ENCODE measurements around the gene E2F6. TPM values are rescaled to one million over a fixed set of nuclear protein-coding genes. Genes with fewer than 3 reads are reported as not detected.

Gene E2F6
- total and polyA plus RNA-seq, 10 of the 15 experiments (the other 5 are each of a cell fraction or from before 2014, with no cell fraction given), result 4.2 to 15.5 (median 11.3) TPM

DNA sequence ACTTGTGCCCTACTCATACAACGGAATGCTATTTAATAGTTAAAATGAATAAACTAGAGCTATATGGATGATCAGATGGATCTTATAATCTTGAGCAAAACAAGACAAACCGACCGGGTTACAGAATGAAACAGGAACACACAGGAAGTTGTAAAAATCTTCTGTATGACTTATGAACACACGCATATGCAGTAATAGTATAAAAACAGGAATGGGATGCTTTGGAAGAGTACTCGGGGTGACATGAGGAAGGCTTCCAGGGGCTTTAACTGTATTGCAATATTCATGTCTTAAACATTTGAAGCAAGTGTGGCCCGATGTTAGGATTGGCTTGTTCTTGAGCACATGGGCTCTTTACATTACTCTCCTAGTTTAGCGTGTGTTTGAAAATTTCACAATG is 14.9 kb upstream of the E2F6 start:
- FAIRE-seq (no peak), DNase-seq (ENCODE audit: low read depth, low spot score) (no peak), ATAC-seq (no peak)
- peaks cover 6 to 11% of the 10 kb centered on the region in 2 experiments for H3K27me3 ChIP-seq (replicated peaks in 1 of 2; ENCODE audit: control insufficient read depth in 2 of 2, insufficient read depth in 2 of 2, low read length in 1 of 2)
- ChIA-PET RAD21 (ENCODE audit: unreplicated experiment) (interaction anchor here (1.7 kb wide), 1 partner anchor 103 kb away, joined by 13 read pairs; no protein-coding TSS in a partner anchor), POLR2A (interaction anchor here (1.2 kb wide), 1 partner anchor 17 kb away, joined by 3 read pairs; no protein-coding TSS in a partner anchor), CTCF (interaction anchor here (0.7 to 6.0 kb wide), 5 partner anchors 11 to 334 kb away, joined by 3 to 206 read pairs (median 4); partner anchors contain the start of gene E2F6), SMC1A (ENCODE audit: uncharacterized antibody, unreplicated experiment) (interaction anchor here (1.0 to 4.6 kb wide), 3 partner anchors 10 to 102 kb away, joined by 6 to 44 read pairs (median 6); no protein-coding TSS in a partner anchor)
- H4K20me1 ChIP-seq (ENCODE audit: control insufficient read depth, insufficient read depth), result no peaks in the 10 kb centered on the region
- TF ChIP-seq ZZZ3 (IDR thresholded peaks at IDR 0.05; ENCODE audit: control insufficient read depth, insufficient read length, low read depth) (no peak), SMARCA5 (IDR thresholded peaks at IDR 0.05) (no peak), NR2F1 (conservative IDR thresholded peaks at IDR 0.05) (no peak), SUZ12 (IDR thresholded peaks at IDR 0.05; ENCODE audit: unreplicated experiment) (no peak), CHD1 (IDR thresholded peaks at IDR 0.05; ENCODE audit: low read depth, low read length) (no peak), RAD21 (IDR thresholded peaks at IDR 0.05; ENCODE audit: insufficient read depth, low read depth, low read length) (no peak), YY1 (IDR thresholded peaks at IDR 0.05; ENCODE audit: low read depth, low read length) (no peak), EED (IDR thresholded peaks at IDR 0.05; ENCODE audit: low read depth) (no peak), BHLHE40 (IDR thresholded peaks at IDR 0.05; ENCODE audit: borderline replicate concordance in 1 of 2, low read depth in 2 of 2, low read length in 1 of 2) (no peak), NRF1 (conservative IDR thresholded peaks at IDR 0.05; ENCODE audit: low read depth, low read length) (no peak), POLR2AphosphoS5 (IDR thresholded peaks at IDR 0.05; ENCODE audit: low read length) (no peak), TBL1XR1 (IDR thresholded peaks at IDR 0.05; ENCODE audit: low read depth, low read length) (no peak), LARP7 (IDR thresholded peaks at IDR 0.05) (no peak), KDM1A (IDR thresholded peaks at IDR 0.05; ENCODE audit: borderline replicate concordance) (no peak), CHD2 (IDR thresholded peaks at IDR 0.05; ENCODE audit: borderline replicate concordance, low read depth, low read length) (no peak), HCFC1 (IDR thresholded peaks at IDR 0.05; ENCODE audit: low read length) (no peak), ZNF24 (IDR thresholded peaks at IDR 0.05) (no peak)
- TF ChIP-seq, protein P1, sequence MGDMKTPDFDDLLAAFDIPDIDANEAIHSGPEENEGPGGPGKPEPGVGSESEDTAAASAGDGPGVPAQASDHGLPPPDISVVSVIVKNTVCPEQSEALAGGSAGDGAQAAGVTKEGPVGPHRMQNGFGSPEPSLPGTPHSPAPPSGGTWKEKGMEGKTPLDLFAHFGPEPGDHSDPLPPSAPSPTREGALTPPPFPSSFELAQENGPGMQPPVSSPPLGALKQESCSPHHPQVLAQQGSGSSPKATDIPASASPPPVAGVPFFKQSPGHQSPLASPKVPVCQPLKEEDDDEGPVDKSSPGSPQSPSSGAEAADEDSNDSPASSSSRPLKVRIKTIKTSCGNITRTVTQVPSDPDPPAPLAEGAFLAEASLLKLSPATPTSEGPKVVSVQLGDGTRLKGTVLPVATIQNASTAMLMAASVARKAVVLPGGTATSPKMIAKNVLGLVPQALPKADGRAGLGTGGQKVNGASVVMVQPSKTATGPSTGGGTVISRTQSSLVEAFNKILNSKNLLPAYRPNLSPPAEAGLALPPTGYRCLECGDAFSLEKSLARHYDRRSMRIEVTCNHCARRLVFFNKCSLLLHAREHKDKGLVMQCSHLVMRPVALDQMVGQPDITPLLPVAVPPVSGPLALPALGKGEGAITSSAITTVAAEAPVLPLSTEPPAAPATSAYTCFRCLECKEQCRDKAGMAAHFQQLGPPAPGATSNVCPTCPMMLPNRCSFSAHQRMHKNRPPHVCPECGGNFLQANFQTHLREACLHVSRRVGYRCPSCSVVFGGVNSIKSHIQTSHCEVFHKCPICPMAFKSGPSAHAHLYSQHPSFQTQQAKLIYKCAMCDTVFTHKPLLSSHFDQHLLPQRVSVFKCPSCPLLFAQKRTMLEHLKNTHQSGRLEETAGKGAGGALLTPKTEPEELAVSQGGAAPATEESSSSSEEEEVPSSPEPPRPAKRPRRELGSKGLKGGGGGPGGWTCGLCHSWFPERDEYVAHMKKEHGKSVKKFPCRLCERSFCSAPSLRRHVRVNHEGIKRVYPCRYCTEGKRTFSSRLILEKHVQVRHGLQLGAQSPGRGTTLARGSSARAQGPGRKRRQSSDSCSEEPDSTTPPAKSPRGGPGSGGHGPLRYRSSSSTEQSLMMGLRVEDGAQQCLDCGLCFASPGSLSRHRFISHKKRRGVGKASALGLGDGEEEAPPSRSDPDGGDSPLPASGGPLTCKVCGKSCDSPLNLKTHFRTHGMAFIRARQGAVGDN (IDR thresholded peaks at IDR 0.05), result no peak
- TF ChIP-seq, protein P2, sequence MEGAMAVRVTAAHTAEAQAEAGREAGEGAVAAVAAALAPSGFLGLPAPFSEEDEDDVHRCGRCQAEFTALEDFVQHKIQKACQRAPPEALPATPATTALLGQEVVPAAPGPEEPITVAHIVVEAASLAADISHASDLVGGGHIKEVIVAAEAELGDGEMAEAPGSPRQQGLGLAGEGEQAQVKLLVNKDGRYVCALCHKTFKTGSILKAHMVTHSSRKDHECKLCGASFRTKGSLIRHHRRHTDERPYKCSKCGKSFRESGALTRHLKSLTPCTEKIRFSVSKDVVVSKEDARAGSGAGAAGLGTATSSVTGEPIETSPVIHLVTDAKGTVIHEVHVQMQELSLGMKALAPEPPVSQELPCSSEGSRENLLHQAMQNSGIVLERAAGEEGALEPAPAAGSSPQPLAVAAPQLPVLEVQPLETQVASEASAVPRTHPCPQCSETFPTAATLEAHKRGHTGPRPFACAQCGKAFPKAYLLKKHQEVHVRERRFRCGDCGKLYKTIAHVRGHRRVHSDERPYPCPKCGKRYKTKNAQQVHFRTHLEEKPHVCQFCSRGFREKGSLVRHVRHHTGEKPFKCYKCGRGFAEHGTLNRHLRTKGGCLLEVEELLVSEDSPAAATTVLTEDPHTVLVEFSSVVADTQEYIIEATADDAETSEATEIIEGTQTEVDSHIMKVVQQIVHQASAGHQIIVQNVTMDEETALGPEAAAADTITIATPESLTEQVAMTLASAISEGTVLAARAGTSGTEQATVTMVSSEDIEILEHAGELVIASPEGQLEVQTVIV (IDR thresholded peaks at IDR 0.05; ENCODE audit: borderline replicate concordance, partially characterized antibody), result no peak
- H3K4me3 ChIP-seq, result no peak overlapping the region
- in situ Hi-C loops (cut with MboI) (no loop called here), intact Hi-C loops (cut with micrococcal nuclease; ENCODE audit: unreplicated experiment) (no loop called here)
- 87% methylated on average over 7 of the region's 7 CpGs for WGBS (ENCODE audit: insufficient coverage, insufficient replicate concordance, low lambda C conversion rate, missing lambda C conversion rate)
- no peak overlapping the region for H3K4me2 ChIP-seq (ENCODE audit: control insufficient read depth, insufficient read depth)
- no peaks in the 10 kb centered on the region for H3K4me1 ChIP-seq (ENCODE audit: control insufficient read depth, insufficient read depth, low read length)
- BruUV-seq (replicated peaks), result no TSS peak
- H3K9ac ChIP-seq (ENCODE audit: control insufficient read depth, insufficient read depth, low read length), result no peak overlapping the region
- no peaks in the 10 kb centered on the region for H3K79me2 ChIP-seq (ENCODE audit: control insufficient read depth, insufficient read depth, low read length)
- no peaks in the 10 kb centered on the region for H3K9me3 ChIP-seq (replicated peaks; ENCODE audit: control insufficient read depth, insufficient read depth, low read length)
- no peak overlapping the region for H2AFZ ChIP-seq (ENCODE audit: control insufficient read depth, low read depth, low read length)
- no peaks in the 10 kb centered on the region for H3K36me3 ChIP-seq (ENCODE audit: control insufficient read depth in 2 of 2, insufficient read depth in 2 of 2, low read length in 1 of 2)
- H3K27ac ChIP-seq (ENCODE audit: control insufficient read depth, insufficient read depth), result no peak overlapping the region
